Activated T-helper 17 cell treated with anti-CD3 and anti-CD28 coated beads, Interleukin-2, amount 50 U/mL, for 72 hours (primary cell): Measurements from ENCODE around the gene RASSF10. TPM values are rescaled to one million over a fixed set of nuclear protein-coding genes. Genes with fewer than 3 reads are reported as not detected.

ENCODE experiments used
- ATAC-seq: fragments of 150-1000 bp; cut with Tn5 transposase; replicated peaks from 2 replicates; pipeline ENCODE4 v1.10.0; 2021; ENCODE audit warnings: mild to moderate bottlenecking, moderate library complexity
- H3K27ac Mint-ChIP-seq: one replicate; pipeline ENCODE4 v1.8.0; 2022; ENCODE audit warnings: mixed read lengths
- H3K27me3 Mint-ChIP-seq: one replicate; pipeline ENCODE4 v1.8.0; 2022; ENCODE audit warnings: mixed read lengths
- H3K36me3 Mint-ChIP-seq: one replicate; pipeline ENCODE4 v1.8.0; 2022; ENCODE audit warnings: low read depth, mild to moderate bottlenecking, mixed read lengths
- H3K4me1 Mint-ChIP-seq: one replicate; pipeline ENCODE4 v1.8.0; 2022; ENCODE audit warnings: mixed read lengths
- H3K4me3 Mint-ChIP-seq: one replicate; pipeline ENCODE4 v1.8.0; 2022; ENCODE audit warnings: mild to moderate bottlenecking, mixed read lengths
- H3K9me3 Mint-ChIP-seq: one replicate; pipeline ENCODE4 v1.8.0; 2022; ENCODE audit warnings: mixed read lengths
- total RNA-seq, 2 donors: library from RNA; stranded (reverse); gene quantifications; one replicate each; pipeline ENCODE4 v1.2.3, GENCODE V29; 2022

Gene RASSF10
- total RNA-seq, result not detected

DNA sequence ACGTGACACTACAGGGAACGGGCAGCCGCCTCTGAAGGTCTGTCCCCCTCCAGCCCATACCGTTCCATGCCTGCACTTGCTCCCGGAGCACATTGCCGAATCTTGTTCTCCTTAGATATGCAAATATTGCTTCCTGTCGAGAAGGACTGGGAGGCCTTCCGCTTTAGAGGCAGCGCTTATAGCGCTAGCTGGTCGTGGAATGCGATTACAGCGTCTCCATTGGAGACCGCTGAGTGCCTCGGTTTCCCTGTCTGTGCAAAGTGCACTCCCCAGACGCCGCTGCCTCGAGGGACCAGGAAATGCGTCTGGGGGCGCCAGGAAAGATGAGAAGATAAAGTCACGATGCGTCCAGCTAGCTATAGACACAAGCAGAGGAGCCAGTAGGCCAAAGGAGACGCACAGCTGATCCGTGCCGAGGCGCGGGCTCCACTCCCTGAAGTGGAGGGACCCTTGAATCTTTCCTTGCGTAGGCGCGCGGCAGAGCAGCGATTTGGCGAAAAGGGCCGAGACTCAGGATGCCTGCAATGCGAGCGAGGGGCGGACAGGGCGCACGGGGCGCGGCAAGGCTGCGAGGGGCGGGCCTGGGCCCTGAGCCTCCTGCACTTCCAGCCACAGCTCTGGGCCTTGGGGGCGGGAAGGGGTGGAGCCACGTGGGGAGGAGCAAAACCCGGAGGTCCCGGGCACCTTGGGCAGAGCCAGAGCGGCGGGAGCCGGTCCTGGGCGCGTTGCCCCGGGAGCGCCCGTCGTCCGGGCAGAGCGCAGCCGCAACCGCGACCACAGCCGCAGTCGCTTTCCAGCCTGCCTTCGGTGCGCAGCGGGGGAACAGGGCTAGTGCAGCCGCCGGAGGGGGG is at the start of gene RASSF10:
Gene RASSF10, plus strand, starts transcription at position 692 of the 851 bp plus-strand sequence. CDS start 261 bp downstream, outside the sequence.
- no peaks in the 10 kb centered on the region for H3K36me3 Mint-ChIP-seq

DNA sequence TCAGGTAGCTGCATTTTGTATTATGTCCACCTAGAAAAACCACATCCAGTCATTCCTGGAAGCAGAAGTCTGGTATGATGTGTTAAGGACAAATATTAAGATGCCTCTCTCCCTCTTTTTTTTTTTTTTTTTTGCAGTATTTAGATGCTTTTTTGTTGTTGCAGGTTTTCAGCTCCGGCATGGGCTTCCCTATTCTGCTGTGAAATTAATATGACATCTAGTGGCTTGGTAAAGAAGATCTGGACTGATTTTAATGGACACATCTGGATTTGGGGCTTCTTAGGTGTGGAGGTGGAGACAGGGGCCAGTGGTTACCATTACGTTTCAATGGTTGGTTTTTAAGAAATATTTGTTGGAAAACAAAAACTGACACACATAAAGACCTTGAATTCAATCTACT is 47.5 kb upstream of the RASSF10 start:
- no peak overlapping the region for H3K4me3 Mint-ChIP-seq
- H3K36me3 Mint-ChIP-seq, result no peaks in the 10 kb centered on the region
- no peak overlapping the region for H3K27ac Mint-ChIP-seq
- H3K27me3 Mint-ChIP-seq, result peaks cover 14% of the 10 kb centered on the region
- ATAC-seq, result no peak
- no peaks in the 10 kb centered on the region for H3K9me3 Mint-ChIP-seq
- no peaks in the 10 kb centered on the region for H3K4me1 Mint-ChIP-seq

More for the DNA sequence above, at the start of gene RASSF10:
- peak; percentile 14 for ATAC-seq
- Mint-ChIP-seq H3K4me1 (no peaks in the 10 kb centered on the region), H3K9me3 (no peaks in the 10 kb centered on the region), H3K27ac (no peak within 1 kb of the TSS), H3K27me3 (peaks cover 61% of the 10 kb centered on the region), H3K4me3 (peak within 1 kb of the TSS; percentile 35)

DNA sequence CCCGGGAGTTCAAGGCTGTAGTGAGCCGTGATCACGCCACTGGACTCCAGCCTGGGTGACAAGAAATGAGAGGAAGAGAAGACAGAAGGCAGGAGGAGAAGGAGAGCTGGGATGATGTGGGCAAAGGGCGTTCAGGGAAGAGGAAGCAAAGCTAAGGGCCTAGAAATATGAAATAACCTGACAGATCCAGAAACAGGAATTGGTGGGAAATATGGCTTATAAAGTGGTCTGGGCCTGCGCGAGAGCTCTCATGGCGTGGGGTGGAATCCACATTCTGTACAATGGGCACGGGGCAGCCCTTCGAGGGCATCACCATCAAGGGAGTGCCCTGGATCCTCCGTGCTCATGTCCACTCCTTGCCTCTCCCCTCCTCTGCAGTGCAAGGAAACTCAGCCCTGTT is 46.8 kb upstream of the RASSF10 start:
- Mint-ChIP-seq H3K4me3 (no peak overlapping the region), H3K9me3 (no peaks in the 10 kb centered on the region), H3K27ac (no peak overlapping the region), H3K36me3 (no peaks in the 10 kb centered on the region), H3K4me1 (no peaks in the 10 kb centered on the region), H3K27me3 (peaks cover 17% of the 10 kb centered on the region)
- ATAC-seq, result no peak

DNA sequence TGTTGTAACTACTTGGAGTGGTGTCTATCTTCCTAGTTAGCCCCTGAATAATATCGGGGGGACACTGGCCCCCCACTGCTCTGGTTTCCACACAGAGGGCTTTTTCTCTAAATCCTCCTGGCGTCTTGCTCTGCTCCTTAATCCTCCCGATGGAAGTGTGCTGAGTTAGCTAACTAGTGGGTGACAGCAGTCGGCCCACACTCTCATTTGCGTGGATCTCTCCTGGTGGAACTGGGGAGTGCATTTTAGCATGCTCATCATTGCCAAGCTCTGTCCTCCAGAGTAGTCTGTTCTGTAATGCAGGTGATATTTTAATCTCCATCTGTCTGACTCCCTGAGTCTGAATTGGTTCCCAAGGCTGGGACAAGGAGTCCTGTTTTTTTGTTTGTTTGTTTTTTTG is 46.1 kb upstream of the RASSF10 start:
- ATAC-seq, result no peak
- Mint-ChIP-seq H3K4me3 (no peak overlapping the region), H3K36me3 (no peaks in the 10 kb centered on the region), H3K4me1 (no peaks in the 10 kb centered on the region), H3K27ac (no peak overlapping the region), H3K27me3 (peaks cover 17% of the 10 kb centered on the region), H3K9me3 (no peaks in the 10 kb centered on the region)

DNA sequence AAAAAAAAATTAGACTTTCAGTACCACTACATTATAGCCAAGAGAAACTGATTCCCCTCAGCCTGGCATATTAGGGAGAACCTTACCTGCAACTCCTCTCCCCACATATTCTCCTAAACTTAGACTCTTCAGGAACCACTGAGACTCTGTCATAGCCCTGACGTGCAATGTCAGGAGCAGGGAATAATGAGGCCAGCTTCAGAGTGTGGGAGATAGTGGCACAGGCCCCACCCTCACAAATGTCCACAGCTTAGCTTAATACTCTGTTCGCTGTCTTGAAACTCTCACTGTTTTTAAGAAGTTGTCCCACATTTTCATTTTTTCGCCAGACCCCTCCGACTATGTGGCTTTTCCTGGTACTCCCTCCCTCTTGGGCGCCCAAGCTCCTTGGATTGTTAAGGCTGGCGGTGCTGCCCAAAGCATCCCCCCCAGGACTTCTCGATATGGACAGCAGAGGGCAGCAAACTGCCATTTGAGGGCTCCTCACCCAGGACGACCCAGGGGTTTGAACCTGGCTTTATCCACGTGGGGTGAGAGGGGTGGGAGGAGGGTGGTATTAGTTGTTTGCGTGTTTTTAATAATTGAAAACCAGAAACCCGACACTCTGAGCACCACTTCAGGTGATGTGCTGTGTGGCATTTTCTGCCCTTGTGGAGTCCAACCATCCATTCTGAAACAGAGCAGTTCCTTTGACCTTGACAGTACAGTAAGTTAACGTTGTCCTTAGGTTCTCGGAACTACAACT is 45.2 kb upstream of the RASSF10 start:
- no peaks in the 10 kb centered on the region for H3K9me3 Mint-ChIP-seq
- no peaks in the 10 kb centered on the region for H3K36me3 Mint-ChIP-seq
- no peak overlapping the region for H3K4me3 Mint-ChIP-seq
- peak; percentile 85 for ATAC-seq
- H3K4me1 Mint-ChIP-seq, result no peaks in the 10 kb centered on the region
- H3K27ac Mint-ChIP-seq, result no peak overlapping the region
- peaks cover 17% of the 10 kb centered on the region for H3K27me3 Mint-ChIP-seq

DNA sequence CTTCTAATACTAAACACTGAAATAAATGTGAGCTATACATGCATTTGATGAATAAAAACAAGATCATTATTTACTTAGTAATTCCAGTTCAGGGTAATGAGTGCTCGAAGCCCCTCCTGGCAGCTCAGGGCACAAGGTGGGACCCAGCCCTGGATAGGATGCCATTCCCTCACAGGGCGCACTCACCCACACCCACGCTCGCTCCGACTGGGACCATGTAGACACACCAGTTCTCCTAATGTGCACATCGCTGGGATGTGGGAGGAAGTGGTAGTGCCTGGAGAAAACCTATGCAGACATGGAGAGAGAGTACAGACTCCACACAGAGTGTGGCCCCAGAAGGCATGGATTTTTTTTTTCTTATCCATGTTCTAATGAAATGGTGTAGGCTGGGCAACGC is 44.5 kb upstream of the RASSF10 start:
- H3K36me3 Mint-ChIP-seq, result no peaks in the 10 kb centered on the region
- H3K27ac Mint-ChIP-seq, result no peak overlapping the region
- H3K4me1 Mint-ChIP-seq, result no peaks in the 10 kb centered on the region
- no peak for ATAC-seq
- no peaks in the 10 kb centered on the region for H3K9me3 Mint-ChIP-seq
- H3K27me3 Mint-ChIP-seq, result peaks cover 17% of the 10 kb centered on the region
- no peak overlapping the region for H3K4me3 Mint-ChIP-seq

DNA sequence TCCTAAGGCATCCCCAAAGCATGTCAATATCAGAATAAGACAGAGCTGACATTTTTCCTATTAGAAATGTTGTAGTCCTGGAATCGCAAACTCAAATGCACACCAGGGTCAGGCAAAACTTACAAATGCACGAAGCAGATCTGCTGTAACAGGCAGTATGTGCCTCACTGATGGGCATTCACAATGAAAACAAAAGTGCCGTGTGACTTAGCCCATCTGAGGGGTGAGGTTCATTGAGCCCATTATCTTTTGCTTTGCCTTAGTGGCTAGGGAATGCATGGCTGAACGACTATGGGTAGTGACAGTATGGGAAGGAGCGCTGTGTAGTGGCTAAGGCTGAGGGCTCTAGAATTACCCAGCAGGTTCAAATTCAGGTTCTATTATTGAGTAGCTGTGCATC is 43.1 kb upstream of the RASSF10 start:
- H3K4me1 Mint-ChIP-seq, result no peaks in the 10 kb centered on the region
- no peak for ATAC-seq
- no peak overlapping the region for H3K4me3 Mint-ChIP-seq
- peaks cover 19% of the 10 kb centered on the region for H3K27me3 Mint-ChIP-seq
- H3K9me3 Mint-ChIP-seq, result no peaks in the 10 kb centered on the region
- no peak overlapping the region for H3K27ac Mint-ChIP-seq
- no peaks in the 10 kb centered on the region for H3K36me3 Mint-ChIP-seq

DNA sequence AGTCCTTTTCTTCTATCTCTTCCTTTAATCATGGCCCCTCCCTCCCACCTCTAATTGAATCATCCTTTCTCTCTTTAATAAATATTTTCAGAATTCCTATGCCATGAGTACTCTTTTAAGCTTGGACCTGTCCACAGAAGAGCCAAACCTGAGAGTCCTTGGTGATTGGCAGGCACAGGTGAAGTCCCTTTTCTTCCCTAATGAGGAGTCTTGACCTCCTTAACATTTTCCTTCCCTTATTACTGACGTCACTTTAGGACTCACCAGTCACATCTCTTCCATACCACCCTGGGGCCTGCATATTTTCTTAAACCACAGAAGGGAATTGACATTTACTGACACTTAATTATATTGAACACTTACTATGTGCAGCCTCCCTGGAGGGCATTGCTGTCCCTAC is 41.0 kb upstream of the RASSF10 start:
- Mint-ChIP-seq H3K36me3 (no peaks in the 10 kb centered on the region), H3K9me3 (no peaks in the 10 kb centered on the region), H3K27me3 (peaks cover 12% of the 10 kb centered on the region), H3K27ac (no peak overlapping the region), H3K4me3 (no peak overlapping the region), H3K4me1 (no peaks in the 10 kb centered on the region)
- ATAC-seq, result no peak

DNA sequence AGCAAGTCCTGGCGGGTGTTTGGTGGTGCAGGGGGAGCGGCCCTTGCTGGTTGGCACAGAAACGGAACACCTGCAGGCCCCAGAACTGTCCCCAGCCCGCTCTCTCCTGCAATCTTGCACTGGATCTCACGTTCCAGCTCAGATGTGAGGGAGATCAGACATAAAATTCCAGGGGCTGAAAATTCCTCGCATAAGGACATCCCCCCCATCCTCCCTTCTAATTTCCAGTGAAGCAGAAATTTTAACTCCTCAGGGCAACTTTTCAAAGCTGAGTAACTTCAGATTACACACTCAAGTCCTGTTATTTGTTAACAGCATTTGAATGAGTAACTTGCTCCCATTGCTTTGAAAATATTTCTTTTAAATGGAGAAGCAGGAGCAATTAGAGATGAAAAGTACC is 40.3 kb upstream of the RASSF10 start:
- no peaks in the 10 kb centered on the region for H3K36me3 Mint-ChIP-seq
- H3K27ac Mint-ChIP-seq, result no peak overlapping the region
- ATAC-seq, result no peak
- H3K4me3 Mint-ChIP-seq, result no peak overlapping the region
- H3K4me1 Mint-ChIP-seq, result no peaks in the 10 kb centered on the region
- no peaks in the 10 kb centered on the region for H3K9me3 Mint-ChIP-seq
- H3K27me3 Mint-ChIP-seq, result peaks cover 10% of the 10 kb centered on the region

DNA sequence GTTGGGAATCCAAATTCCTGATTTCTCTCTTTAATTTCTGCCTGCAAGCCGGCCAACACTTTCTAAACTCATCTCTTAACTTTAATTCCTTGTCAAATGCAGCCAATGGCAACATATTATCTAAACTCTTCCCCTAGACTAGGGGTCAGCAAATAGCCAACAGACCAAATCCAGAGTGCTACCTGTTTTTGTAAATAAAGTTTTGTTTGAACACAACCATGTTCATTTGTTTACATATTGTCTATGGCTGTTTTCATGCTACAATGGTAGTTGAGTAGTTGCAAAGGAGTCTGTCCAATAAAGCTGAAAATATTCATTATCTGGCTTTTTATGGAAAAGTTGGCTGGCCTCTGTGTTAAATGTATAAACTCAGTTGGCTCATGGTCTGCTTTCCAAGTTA is 37.2 kb upstream of the RASSF10 start:
- ATAC-seq, result no peak
- Mint-ChIP-seq H3K27me3 (peaks cover 10% of the 10 kb centered on the region), H3K4me3 (no peak overlapping the region), H3K27ac (no peak overlapping the region), H3K36me3 (no peaks in the 10 kb centered on the region), H3K9me3 (no peaks in the 10 kb centered on the region), H3K4me1 (no peaks in the 10 kb centered on the region)

DNA sequence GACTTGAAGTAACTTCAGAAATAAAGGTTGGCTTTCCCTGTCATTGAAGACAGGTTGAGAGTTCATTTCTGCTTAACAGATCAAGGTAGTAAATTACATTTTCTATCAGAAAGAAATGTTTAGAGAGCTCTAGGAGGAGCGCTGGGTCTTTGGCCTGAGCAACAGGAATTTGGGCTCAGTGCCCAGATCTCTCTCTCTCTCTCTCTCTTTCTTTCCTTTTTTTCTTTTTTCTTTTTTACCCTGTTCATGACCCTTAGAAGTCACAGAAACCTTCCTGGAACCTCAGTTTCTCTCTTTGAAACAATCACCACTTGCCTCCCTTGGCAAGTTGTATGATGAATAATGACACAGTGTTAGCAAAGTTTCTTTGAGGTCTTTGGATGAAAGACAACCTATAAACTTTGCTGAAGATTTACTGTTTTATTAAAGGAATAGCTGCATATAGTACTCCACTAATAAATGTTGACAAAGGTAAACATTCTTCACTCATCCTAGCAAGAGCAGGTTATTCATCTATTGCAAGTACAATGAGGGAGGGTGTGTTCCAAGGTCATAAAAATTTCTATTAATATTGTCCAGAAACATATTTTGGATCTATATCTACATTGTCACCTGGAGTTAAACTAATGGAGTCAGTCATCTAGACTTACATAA is 35.5 kb upstream of the RASSF10 start:
- Mint-ChIP-seq H3K9me3 (no peaks in the 10 kb centered on the region), H3K4me3 (no peak overlapping the region), H3K27ac (no peak overlapping the region), H3K27me3 (peaks cover 12% of the 10 kb centered on the region), H3K4me1 (no peaks in the 10 kb centered on the region), H3K36me3 (no peaks in the 10 kb centered on the region)
- ATAC-seq, result no peak

DNA sequence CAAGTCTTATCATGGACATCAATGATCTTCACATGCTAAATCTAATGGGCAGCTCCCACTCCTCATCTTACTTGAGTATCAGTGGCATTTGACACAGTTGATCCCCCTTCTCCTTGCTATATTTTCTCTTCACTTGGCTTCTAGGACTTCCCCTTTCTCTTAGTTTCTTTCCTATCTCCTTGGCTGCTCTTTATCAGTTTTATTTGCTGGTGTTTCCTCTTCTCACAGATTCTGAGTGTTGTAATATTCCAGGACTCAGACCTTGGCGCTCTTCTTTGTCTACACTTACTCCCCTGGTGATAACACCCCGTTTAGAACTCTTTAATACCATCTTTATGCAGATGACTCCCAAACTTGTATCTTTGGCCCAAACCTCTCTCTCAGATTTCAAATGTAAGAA is 33.9 kb upstream of the RASSF10 start:
- no peak overlapping the region for H3K4me3 Mint-ChIP-seq

DNA sequence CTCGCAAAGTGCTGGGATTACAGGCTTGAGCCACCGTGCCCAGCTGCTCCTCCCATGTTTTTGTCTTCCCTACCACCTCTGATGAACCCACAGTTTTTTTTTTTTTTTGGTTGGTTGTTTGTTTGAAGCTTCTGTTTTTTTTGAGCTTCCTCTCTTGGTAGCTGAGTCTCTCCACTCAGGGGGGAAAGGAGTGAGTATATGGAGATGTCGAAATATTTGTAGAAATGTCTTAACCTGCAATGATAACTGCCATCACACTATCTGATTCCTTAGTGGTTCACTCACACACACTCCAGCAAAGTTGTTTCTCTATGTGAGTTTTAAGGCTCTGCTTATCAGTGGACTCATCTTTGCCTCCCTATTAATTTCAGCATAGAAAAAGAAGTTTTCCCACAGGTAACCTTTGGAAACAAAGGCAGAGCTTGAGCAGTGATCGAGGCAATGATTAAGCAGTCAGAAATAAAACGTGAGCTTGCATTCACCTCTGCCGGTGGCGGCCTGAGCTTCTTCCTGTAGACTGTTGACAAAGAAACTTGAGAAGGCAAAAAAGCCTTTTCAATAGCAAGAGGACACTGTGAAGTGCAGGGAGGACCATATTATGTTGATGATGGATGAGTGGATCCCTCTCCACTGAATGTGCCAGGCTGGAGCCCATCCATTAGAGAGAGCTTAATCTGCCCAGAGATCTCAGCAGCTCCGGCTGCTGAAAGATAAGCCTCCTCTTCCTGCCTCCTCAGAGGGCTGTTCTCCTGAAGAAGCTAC is 29.0 kb upstream of the RASSF10 start:
- Mint-ChIP-seq H3K4me1 (no peaks in the 10 kb centered on the region), H3K27me3 (peaks cover 15% of the 10 kb centered on the region), H3K9me3 (no peaks in the 10 kb centered on the region), H3K4me3 (no peak overlapping the region), H3K36me3 (no peaks in the 10 kb centered on the region), H3K27ac (no peak overlapping the region)
- no peak for ATAC-seq

More for the DNA sequence above, 33.9 kb upstream of the RASSF10 start:
- no peaks in the 10 kb centered on the region for H3K4me1 Mint-ChIP-seq
- ATAC-seq, result no peak
- no peak overlapping the region for H3K27ac Mint-ChIP-seq
- H3K9me3 Mint-ChIP-seq, result no peaks in the 10 kb centered on the region
- no peaks in the 10 kb centered on the region for H3K36me3 Mint-ChIP-seq
- H3K27me3 Mint-ChIP-seq, result peaks cover 12% of the 10 kb centered on the region
